ENCODE measurements around the gene NID1. TPM values are rescaled to one million over a fixed set of nuclear protein-coding genes. Genes with fewer than 3 reads are reported as not detected.
"Not testable (repeated sequence)": the region's sequence is repeated elsewhere in the genome, so short reads cannot be mapped to it uniquely, and the experiment has no call there.

NID1 gene
- total RNA-seq, 1 experiment from 2014 or later: 29.6 TPM

GRCh38 chr1:236016782-236017400 lies 48.0 kb downstream of the NID1 start:
- no peaks in the 10 kb centered on the region for H3K9me3 ChIP-seq (replicated peaks)
- H3K27ac ChIP-seq: no peak overlapping the region
- no peak overlapping the region for H3K4me3 ChIP-seq
- no peaks in the 10 kb centered on the region for H3K36me3 ChIP-seq
- H3K27me3 ChIP-seq: no peaks in the 10 kb centered on the region
- DNase-seq: no peak
- H3K4me1 ChIP-seq: no peaks in the 10 kb centered on the region; the same call in 1 of the 2 replicates

- no peak for DNase-seq
- no peak overlapping the region for H3K4me3 ChIP-seq
- H3K9me3 ChIP-seq (replicated peaks): no peaks in the 10 kb centered on the region
- H3K27ac ChIP-seq: no peak overlapping the region
- H3K4me1 ChIP-seq: no peaks in the 10 kb centered on the region
- no peaks in the 10 kb centered on the region for H3K36me3 ChIP-seq
- H3K27me3 ChIP-seq: no peaks in the 10 kb centered on the region
These were observed 48.8 kb downstream of the NID1 start for GRCh38 chr1:236016083-236016482.

- Histone ChIP-seq H3K4me1 (no peaks in the 10 kb centered on the region), H3K36me3 (no peaks in the 10 kb centered on the region), H3K27ac (no peak overlapping the region)
These were observed 49.4 kb downstream of the NID1 start for GRCh38 chr1:236015539-236015938.

GRCh38 chr1:236013330-236013729 lies 51.6 kb downstream of the NID1 start:
- Histone ChIP-seq H3K4me3 (no peak overlapping the region), H3K9me3 (replicated peaks) (no peaks in the 10 kb centered on the region), H3K27me3 (no peaks in the 10 kb centered on the region), H3K27ac (no peak overlapping the region), H3K36me3 (no peaks in the 10 kb centered on the region), H3K4me1 (no peaks in the 10 kb centered on the region)
- no peak for DNase-seq

More at GRCh38 chr1:236015539-236015938, 49.4 kb downstream of the NID1 start:
- DNase-seq: no peak
- H3K9me3 ChIP-seq (replicated peaks): no peaks in the 10 kb centered on the region
- no peak overlapping the region for H3K4me3 ChIP-seq
- no peaks in the 10 kb centered on the region for H3K27me3 ChIP-seq

GRCh38 chr1:236011641-236012040 lies 53.2 kb downstream of the NID1 start:
- H3K9me3 ChIP-seq (replicated peaks): no peaks in the 10 kb centered on the region
- no peak overlapping the region for H3K4me3 ChIP-seq
- DNase-seq: no peak
- no peaks in the 10 kb centered on the region for H3K27me3 ChIP-seq
- no peaks in the 10 kb centered on the region for H3K4me1 ChIP-seq
- no peak overlapping the region for H3K27ac ChIP-seq
- H3K36me3 ChIP-seq: no peaks in the 10 kb centered on the region

- DNase-seq: no peak
- no peaks in the 10 kb centered on the region for H3K27me3 ChIP-seq
- no peak overlapping the region for H3K4me3 ChIP-seq
- no peaks in the 10 kb centered on the region for H3K36me3 ChIP-seq
- no peak overlapping the region for H3K27ac ChIP-seq
- no peaks in the 10 kb centered on the region for H3K4me1 ChIP-seq
- no peaks in the 10 kb centered on the region for H3K9me3 ChIP-seq (replicated peaks)
These were observed 54.4 kb downstream of the NID1 start for GRCh38 chr1:236010443-236010842.

GRCh38 chr1:236009857-236010256 lies 55.0 kb downstream of the NID1 start:
- H3K27ac ChIP-seq: no peak overlapping the region
- no peaks in the 10 kb centered on the region for H3K36me3 ChIP-seq
- no peaks in the 10 kb centered on the region for H3K27me3 ChIP-seq
- H3K9me3 ChIP-seq (replicated peaks): no peaks in the 10 kb centered on the region
- no peak overlapping the region for H3K4me3 ChIP-seq
- DNase-seq: no peak
- H3K4me1 ChIP-seq: no peaks in the 10 kb centered on the region

- Histone ChIP-seq H3K4me1 (no peaks in the 10 kb centered on the region), H3K36me3 (no peaks in the 10 kb centered on the region), H3K9me3 (replicated peaks) (no peaks in the 10 kb centered on the region), H3K27ac (no peak overlapping the region), H3K27me3 (no peaks in the 10 kb centered on the region), H3K4me3 (no peak overlapping the region)
- DNase-seq: no peak
These were observed 55.7 kb downstream of the NID1 start for GRCh38 chr1:236009191-236009590.

GRCh38 chr1:236007781-236008180 lies 57.1 kb downstream of the NID1 start:
- no peaks in the 10 kb centered on the region for H3K9me3 ChIP-seq (replicated peaks)

GRCh38 chr1:236003058-236003457 lies 61.8 kb downstream of the NID1 start:
- not testable (repeated sequence) for H3K36me3 ChIP-seq; H3K27me3 ChIP-seq; H3K9me3 ChIP-seq (replicated peaks); H3K4me1 ChIP-seq; DNase-seq; H3K4me3 ChIP-seq; H3K27ac ChIP-seq

More at GRCh38 chr1:236007781-236008180, 57.1 kb downstream of the NID1 start:
- H3K36me3 ChIP-seq: no peaks in the 10 kb centered on the region
- H3K27me3 ChIP-seq: no peaks in the 10 kb centered on the region
- H3K27ac ChIP-seq: no peak overlapping the region
- no peak for DNase-seq
- H3K4me3 ChIP-seq: no peak overlapping the region
- no peaks in the 10 kb centered on the region for H3K4me1 ChIP-seq

- no peak for DNase-seq
- no peaks in the 10 kb centered on the region; the same call in 1 of the 2 replicates for H3K4me1 ChIP-seq
- no peaks in the 10 kb centered on the region for H3K9me3 ChIP-seq (replicated peaks)
- no peaks in the 10 kb centered on the region for H3K27me3 ChIP-seq
- H3K36me3 ChIP-seq: no peaks in the 10 kb centered on the region
- H3K4me3 ChIP-seq: no peak overlapping the region
- no peak overlapping the region for H3K27ac ChIP-seq
These were observed 62.3 kb downstream of the NID1 start for GRCh38 chr1:236002572-236002971.

- H3K27me3 ChIP-seq: no peaks in the 10 kb centered on the region
- no peak for DNase-seq
- H3K36me3 ChIP-seq: no peaks in the 10 kb centered on the region
- H3K9me3 ChIP-seq (replicated peaks): no peaks in the 10 kb centered on the region
- H3K27ac ChIP-seq: no peak overlapping the region
- no peak overlapping the region for H3K4me3 ChIP-seq
- H3K4me1 ChIP-seq: no peaks in the 10 kb centered on the region; the same call in 1 of the 2 replicates
These were observed 62.9 kb downstream of the NID1 start for GRCh38 chr1:236002025-236002390.

- Histone ChIP-seq H3K36me3 (no peaks in the 10 kb centered on the region), H3K27ac (no peak overlapping the region), H3K27me3 (no peaks in the 10 kb centered on the region), H3K9me3 (replicated peaks) (no peaks in the 10 kb centered on the region), H3K4me3 (no peak overlapping the region), H3K4me1 (no peaks in the 10 kb centered on the region; the same call in 1 of the 2 replicates)
- DNase-seq: no peak
These were observed 64.1 kb downstream of the NID1 start for GRCh38 chr1:236000781-236001180.

- no peak overlapping the region for H3K27ac ChIP-seq
- DNase-seq: no peak
- H3K4me1 ChIP-seq: no peaks in the 10 kb centered on the region; the same call in 1 of the 2 replicates
- no peaks in the 10 kb centered on the region for H3K27me3 ChIP-seq
- H3K9me3 ChIP-seq (replicated peaks): no peaks in the 10 kb centered on the region
- no peak overlapping the region for H3K4me3 ChIP-seq
- H3K36me3 ChIP-seq: no peaks in the 10 kb centered on the region
These were observed 65.5 kb downstream of the NID1 start for GRCh38 chr1:235999259-235999925.

GRCh38 chr1:235998812-235999211 lies 66.1 kb downstream of the NID1 start:
- Histone ChIP-seq H3K27ac (no peak overlapping the region), H3K9me3 (replicated peaks) (no peaks in the 10 kb centered on the region), H3K4me3 (no peak overlapping the region), H3K4me1 (no peaks in the 10 kb centered on the region; the same call in 1 of the 2 replicates), H3K27me3 (no peaks in the 10 kb centered on the region), H3K36me3 (no peaks in the 10 kb centered on the region)
- DNase-seq: no peak

GRCh38 chr1:235997931-235998330 lies 67.0 kb downstream of the NID1 start:
- no peaks in the 10 kb centered on the region for H3K27me3 ChIP-seq

More at GRCh38 chr1:235997931-235998330, 67.0 kb downstream of the NID1 start:
- H3K27ac ChIP-seq: no peak overlapping the region
- no peak for DNase-seq
- H3K36me3 ChIP-seq: no peaks in the 10 kb centered on the region
- no peaks in the 10 kb centered on the region for H3K9me3 ChIP-seq (replicated peaks)
- H3K4me3 ChIP-seq: no peak overlapping the region
- no peaks in the 10 kb centered on the region; the same call in 1 of the 2 replicates for H3K4me1 ChIP-seq
